Tibial nerve (tissue), 4 donors: Measurements from ENCODE around the gene RUNX1.

Source experiments
- CTCF ChIP-seq, 5 experiments: fragments of 200-600 bp in 3 of 5; fragments of 450-650 bp in 2 of 5; sonication (generic) in 3 of 5; IDR thresholded peaks; one replicate each; pipeline ENCODE4 v1.5.1; 2016 to 2019; ENCODE audit warnings: antibody characterized with exemption in 5 of 5, mild to moderate bottlenecking in 3 of 5, moderate library complexity in 2 of 5
- EP300 ChIP-seq, 2 donors: sonication (generic); formaldehyde crosslinking; IDR thresholded peaks; one replicate each; pipeline ENCODE4 v1.6.1; 2017; ENCODE audit warnings: antibody characterized with exemption in 2 of 2, mild to moderate bottlenecking in 1 of 2
- POLR2A ChIP-seq, 2 donors: fragments of 450-650 bp; IDR thresholded peaks; one replicate each; pipeline ENCODE4 v1.6.1; 2017; ENCODE audit warnings: antibody characterized with exemption in 2 of 2, mild to moderate bottlenecking in 2 of 2, moderate library complexity in 2 of 2

- TF ChIP-seq CTCF (IDR thresholded peaks at IDR 0.05) (no peak), POLR2A (IDR thresholded peaks at IDR 0.05) (no peak), EP300 (IDR thresholded peaks at IDR 0.05) (peak in 1 of 2 donors; percentile 75)
These were observed 140.6 kb downstream of the RUNX1 start for GRCh38 chr21:34908419-34909055.
